Measurements from ENCODE around the gene KHDC4.

The KHDC4 gene

DNA sequence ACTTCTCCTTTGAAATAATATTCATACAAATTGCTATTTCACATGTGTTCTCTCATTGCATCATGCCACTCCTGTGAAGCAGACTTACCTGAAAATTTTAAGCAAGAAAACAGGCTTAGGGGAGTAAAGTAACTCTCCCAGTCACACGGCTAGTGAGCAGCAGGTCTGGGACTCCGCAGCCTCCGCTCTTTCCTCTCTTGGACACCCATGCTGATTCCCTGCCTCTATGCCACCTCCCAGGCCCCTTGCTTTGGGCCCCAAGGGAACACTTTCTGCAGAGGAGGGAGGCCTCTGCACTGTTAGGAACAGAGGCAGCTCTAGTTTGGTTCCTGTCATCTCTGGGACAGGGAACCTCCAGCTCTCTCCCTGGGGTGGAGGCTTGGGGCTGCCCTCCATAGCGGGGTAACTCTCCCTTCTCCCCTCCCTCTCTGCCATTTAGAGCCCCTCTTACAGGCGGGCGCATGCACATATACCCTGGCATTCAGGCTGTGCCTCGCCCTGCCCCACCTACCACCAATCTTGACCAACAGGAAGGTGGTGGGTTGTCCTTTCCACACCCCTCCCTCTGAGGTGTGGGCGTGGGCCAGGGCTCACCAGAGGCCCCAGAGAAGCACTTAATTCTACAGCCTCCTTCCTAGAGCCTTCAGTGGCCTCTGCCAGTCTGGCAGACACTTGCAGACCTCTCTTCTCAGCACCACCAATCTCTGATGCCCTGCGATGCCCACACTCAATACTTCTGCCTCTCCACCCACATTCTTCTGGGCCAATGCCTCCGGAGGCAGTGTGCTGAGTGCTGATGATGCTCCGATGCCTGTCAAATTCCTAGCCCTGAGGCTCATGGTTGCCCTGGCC is 7.0 kb upstream of the KHDC4 start, which contains the start of gene RXFP4:
RXFP4 (plus strand) TSS at position 646 of the 852 bp plus-strand sequence; CDS start at position 718, 72 bp downstream.
- TF ChIP-seq GATA2 (IDR thresholded peaks at IDR 0.05; ENCODE audit: low read depth, low read length) (no peak), GATA3 (IDR thresholded peaks at IDR 0.05; ENCODE audit: low read depth, low read length) (no peak)

DNA sequence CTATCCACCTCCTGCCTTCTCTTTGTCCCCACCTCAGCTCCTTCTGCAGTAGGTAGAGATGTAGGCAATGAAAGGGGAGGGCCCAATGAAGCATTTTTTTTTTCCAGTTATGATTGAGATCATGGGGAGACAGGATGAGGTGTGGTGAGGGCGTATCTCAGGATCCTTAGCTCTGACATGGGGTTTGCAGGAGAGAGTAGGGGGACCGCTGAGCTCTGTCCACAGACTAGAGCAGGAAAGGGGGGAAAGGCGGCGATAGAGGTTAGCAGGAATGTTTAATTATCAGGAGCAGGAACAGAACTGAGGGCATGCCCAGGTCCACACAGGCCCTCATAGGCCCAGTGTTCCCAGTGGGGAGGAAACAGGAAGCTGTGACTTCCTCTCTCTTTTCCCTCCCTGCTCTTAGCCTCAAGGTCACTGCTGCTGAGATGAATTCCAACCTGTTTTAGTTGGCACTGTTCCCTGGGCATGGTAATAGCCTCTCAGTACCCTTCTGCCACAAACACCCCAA is 6.3 kb upstream of the KHDC4 start:
- TF ChIP-seq GATA3 (IDR thresholded peaks at IDR 0.05; ENCODE audit: low read depth, low read length): no peak
- TF ChIP-seq GATA2 (IDR thresholded peaks at IDR 0.05; ENCODE audit: low read depth, low read length): no peak

DNA sequence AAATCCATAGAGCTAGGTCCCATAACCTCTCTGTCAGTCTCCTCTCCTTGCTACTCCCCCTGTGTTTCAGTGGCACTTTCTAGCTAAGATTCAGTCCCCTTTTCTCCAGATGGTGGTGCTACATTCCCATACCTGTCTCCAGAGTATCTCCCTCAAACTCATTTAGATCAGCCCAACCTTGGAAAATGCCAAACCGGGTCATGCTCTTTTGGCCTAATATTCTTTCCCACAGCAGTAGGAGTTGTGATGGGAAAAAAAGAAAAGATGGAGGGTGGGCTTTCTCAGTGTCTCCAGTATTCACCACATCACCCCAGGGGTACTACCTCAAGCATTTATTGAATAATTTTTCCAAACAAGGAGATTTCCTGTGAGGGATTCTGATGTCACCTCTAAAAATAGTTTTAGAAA is 4.0 kb upstream of the KHDC4 start:
- no peak for TF ChIP-seq GATA2 (IDR thresholded peaks at IDR 0.05; ENCODE audit: low read depth, low read length)
- TF ChIP-seq GATA3 (IDR thresholded peaks at IDR 0.05; ENCODE audit: low read depth, low read length): no peak

DNA sequence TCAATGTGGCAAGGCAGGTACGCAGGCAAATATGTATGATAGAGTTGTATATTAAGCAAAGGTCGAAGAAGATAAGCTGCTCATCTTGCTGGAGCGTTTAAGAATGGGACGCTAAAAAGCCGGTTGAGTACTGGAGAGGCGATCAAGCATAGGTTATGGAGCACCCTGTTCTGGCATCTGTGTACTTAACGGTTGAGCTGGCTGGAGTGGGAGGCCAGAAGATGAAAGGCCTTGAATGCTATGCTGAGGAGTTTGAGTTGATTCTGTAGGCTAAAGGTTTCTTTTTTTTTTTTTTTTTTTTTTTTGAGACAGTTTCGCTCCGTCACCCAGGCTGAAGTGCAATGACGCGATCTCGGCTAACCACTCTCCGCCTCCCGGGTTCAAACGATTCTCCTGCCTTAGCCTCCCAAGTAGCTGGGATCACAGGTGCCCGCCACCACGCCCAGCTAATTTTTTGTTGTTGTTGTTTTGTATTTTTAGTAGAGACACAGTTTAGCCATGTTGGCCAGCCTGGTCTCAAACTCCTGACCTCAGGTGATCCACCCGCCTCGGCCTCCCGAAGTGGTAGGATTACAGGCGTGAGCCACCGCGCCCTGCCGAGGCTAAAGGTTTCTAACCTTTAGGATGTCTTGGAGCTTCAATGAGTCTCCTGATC is 850 bp upstream of the KHDC4 start:
- TF ChIP-seq GATA3 (IDR thresholded peaks at IDR 0.05; ENCODE audit: low read depth, low read length): no peak
- TF ChIP-seq GATA2 (IDR thresholded peaks at IDR 0.05; ENCODE audit: low read depth, low read length): no peak

DNA sequence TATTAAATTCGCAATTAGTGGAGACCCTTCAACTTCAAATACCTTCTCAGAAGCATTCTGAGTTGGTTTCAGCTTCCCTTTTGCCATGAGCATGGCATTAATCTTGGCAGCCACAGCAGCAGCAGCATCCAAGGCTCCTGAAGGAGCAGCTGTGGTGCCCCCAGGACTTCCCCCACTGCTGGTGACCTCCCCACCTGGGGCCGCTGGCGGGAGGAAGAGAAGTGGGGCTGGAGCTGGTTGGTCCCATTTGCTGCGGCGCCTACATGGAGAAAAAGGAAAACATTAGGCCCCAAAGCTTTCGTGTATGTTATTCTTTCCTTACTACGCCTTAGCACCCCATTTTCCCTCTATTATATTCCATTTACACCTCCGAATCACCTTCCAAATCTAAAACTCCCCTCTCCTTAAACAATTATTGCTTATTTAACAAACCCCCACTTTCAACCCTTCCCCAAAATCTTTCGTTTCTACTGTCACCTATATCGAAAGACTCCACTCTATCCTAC is 569 bp downstream of the KHDC4 start:
- TF ChIP-seq GATA3 (IDR thresholded peaks at IDR 0.05; ENCODE audit: low read depth, low read length): no peak
- TF ChIP-seq GATA2 (IDR thresholded peaks at IDR 0.05; ENCODE audit: low read depth, low read length): no peak

DNA sequence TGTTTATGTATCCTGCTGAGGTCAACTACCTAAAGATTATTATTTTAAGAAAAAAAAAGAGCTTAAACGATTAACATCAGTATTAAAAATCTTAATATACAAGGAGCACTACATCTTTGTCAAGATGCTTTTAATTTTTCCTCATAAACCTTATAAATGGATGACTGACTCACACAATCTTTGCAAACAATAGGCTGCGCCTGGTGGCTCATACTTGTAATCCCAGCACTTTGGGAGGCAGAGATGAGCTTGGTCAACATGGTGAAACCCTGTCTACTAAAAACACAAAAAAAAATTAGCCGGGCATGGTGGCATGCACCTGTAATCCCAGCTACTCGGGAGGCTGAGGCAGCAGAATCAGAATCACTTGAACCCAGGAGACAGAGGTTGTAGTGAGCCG is 1.7 kb downstream of the KHDC4 start:
- TF ChIP-seq GATA2 (IDR thresholded peaks at IDR 0.05; ENCODE audit: low read depth, low read length) (no peak), GATA3 (IDR thresholded peaks at IDR 0.05; ENCODE audit: low read depth, low read length) (no peak)

DNA sequence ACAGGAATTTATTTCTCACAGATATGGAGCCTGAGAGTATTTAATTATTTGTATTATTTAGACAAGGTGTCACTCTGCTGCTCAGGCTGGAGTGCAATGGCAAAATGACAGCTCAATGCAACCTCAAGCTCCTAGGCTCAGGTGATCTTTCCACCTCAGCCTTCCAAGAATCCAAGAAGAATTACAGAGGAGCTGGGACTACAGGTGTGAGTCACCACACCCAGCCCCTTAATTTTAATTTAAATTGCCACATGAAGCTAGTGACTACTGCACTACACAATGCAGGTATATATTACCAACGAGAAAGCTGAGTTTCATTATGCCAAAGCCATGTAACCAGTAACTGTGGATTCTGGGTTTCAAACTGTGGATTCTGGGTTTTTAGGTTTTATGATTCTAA is 2.1 kb downstream of the KHDC4 start:
- no peak for TF ChIP-seq GATA3 (IDR thresholded peaks at IDR 0.05; ENCODE audit: low read depth, low read length)
- no peak for TF ChIP-seq GATA2 (IDR thresholded peaks at IDR 0.05; ENCODE audit: low read depth, low read length)

DNA sequence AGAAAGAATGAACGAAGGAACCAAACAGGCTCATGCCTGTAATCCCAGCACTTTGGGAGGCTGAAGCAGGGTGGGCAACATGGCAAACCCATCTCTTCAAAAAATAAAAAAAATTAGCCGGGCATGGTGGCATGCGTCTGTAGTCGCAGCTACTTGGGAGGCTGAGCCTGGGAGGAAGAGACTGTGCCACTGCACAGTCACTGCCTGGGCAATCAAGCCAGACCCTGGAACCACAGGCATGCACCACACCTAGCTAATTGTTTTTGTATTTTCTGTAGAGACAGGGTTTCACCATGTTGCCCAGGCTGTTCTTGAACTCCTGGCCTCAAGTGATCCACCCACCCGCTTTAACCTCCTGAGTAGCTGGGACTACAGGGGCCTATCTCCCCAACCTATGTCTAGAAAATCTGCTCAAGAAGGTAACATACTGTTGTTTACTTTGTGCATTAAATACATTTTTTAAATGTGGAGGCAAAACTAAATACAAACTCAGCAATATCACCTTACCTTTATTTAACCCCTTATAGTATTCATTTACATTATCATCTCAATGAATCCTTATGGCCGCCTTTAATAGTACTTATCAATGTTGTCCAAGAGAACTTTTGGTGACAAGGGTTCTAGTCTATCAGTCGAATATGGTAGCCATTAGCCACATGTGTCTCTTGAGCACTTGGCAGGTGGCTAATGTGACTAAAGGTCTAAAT is 2.7 kb downstream of the KHDC4 start:
- TF ChIP-seq GATA2 (IDR thresholded peaks at IDR 0.05; ENCODE audit: low read depth, low read length): no peak

DNA sequence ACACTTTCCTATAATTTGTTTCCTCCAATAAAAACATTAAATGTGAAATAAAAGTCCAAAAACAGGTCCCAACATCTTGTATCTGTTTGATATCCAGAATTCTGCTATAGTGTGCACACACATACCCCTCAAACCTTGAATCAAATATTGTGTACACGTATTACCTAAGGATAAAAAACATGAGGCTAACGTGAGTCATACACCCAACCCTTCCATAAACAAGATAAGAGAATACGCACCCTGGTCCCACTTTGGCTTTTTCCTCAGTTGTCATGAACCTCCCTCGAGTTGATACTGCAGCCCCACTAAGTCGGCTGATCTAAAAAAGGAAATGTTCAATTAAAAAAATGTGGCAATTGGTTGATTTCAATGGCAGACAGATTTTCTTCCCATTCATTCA is 5.2 kb downstream of the KHDC4 start:
- no peak for TF ChIP-seq GATA2 (IDR thresholded peaks at IDR 0.05; ENCODE audit: low read depth, low read length)
- no peak for TF ChIP-seq GATA3 (IDR thresholded peaks at IDR 0.05; ENCODE audit: low read depth, low read length)

DNA sequence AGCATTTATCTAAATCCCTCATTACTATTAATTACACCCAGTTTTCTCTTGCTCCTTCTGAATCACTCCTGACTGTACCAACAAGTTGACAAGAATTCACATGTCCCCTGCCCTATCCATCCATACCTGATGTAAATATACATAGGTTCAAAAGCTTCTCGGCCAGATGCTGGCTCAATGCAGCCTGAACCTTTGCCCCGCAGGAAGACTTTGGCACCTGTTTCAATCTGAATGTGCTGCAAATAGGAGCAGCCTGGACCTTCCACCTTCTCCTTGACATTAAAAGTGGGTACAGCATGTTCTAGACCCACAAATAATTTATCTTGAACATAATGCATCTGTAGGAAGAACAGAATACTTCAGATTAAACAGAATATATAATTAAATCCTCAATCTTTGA is 8.7 kb downstream of the KHDC4 start:
- TF ChIP-seq GATA3 (IDR thresholded peaks at IDR 0.05; ENCODE audit: low read depth, low read length) (no peak), GATA2 (IDR thresholded peaks at IDR 0.05; ENCODE audit: low read depth, low read length) (no peak)

DNA sequence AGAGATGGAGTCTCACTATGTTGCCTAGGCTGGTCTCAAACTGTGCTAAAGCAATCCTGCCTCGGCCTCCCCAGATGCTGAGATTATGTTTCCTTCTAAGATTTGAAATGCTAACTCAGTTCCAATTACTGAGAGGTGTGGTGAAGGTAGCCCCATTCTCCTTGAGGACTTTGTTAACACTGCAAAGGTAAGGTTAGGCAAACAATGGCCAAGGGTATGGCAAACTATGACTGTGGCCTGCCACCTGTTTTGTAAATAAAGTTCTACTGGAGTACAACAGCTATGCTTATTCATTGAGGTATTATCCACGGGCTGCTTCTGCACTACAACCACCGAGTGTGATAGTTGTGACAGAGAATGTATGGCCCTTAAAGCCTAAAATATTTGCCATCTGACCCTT is 13.5 kb downstream of the KHDC4 start:
- TF ChIP-seq GATA3 (IDR thresholded peaks at IDR 0.05; ENCODE audit: low read depth, low read length): no peak
- TF ChIP-seq GATA2 (IDR thresholded peaks at IDR 0.05; ENCODE audit: low read depth, low read length): no peak

DNA sequence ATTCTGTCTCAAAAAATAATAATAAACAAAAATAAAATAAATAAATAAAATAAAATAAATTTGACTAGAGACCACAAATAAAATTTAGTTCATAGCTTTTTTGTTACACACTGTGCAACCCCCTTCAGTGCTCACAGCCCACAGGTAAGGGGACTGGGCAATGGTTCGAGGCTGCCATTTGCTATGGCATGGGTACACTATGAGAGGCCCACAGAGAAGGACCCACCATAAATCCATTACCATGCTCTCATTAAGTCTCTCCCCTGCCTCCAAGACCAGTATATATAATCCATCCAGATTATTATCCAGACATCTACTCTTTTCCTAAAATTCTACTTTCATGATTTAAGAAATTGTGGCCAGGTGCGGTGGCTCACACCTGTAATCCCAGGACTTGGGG is 14.4 kb downstream of the KHDC4 start:
- TF ChIP-seq GATA2 (IDR thresholded peaks at IDR 0.05; ENCODE audit: low read depth, low read length): no peak
- no peak for TF ChIP-seq GATA3 (IDR thresholded peaks at IDR 0.05; ENCODE audit: low read depth, low read length)

DNA sequence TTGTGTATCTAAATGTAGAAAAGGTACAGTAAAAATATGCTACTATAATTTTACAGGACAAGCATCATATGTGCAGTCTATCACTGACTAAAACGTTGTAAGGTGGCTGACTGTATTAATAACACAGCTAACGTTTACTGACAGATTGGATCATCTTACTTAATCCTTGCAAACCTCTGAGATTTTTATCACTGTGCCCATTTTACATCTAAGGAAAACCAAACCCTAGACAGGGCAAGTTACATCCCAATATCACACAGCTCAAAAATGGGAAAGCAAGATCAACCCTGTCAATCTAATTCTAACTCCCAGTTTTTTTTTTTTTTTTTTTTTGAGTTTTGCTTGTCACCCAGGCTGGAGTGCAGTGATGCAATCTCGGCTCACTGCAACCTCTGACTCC is 15.6 kb downstream of the KHDC4 start:
- no peak for TF ChIP-seq GATA2 (IDR thresholded peaks at IDR 0.05; ENCODE audit: low read depth, low read length)
- no peak for TF ChIP-seq GATA3 (IDR thresholded peaks at IDR 0.05; ENCODE audit: low read depth, low read length)
